GM12878 (cell line): ENCODE measurements around the gene KIFC1.

ENCODE experiments used
- PML ChIP-seq: IDR thresholded peaks from 2 replicates; pipeline ENCODE4 v1.6.1; 2012; ENCODE audit warnings: low read length, inconsistent platforms
- POLR2A ChIP-seq: IDR thresholded peaks from 2 replicates; pipeline ENCODE4 v1.6.1; 2011; ENCODE audit warnings: low read depth, mild to moderate bottlenecking, low read length
- SMC3 ChIP-seq: IDR thresholded peaks from 2 replicates; pipeline ENCODE4 v1.6.1; 2011; ENCODE audit warnings: low read length, improper control_type of control experiment, borderline replicate concordance
- YY1 ChIP-seq: IDR thresholded peaks from 2 replicates; pipeline ENCODE4 v1.6.1; 2011; ENCODE audit warnings: low read depth, mild to moderate bottlenecking, low read length
- TF ChIP-seq, protein P1 (sequence below), 3 experiments: IDR thresholded peaks in 2 of 3; conservative IDR thresholded peaks in 1 of 3; 2 replicates each; pipeline ENCODE4 v1.5.1; 2011; ENCODE audit warnings: low read depth in 3 of 3, low read length in 3 of 3, mild to moderate bottlenecking in 3 of 3, control low read depth in 2 of 3, moderate library complexity in 2 of 3, inconsistent platforms in 1 of 3, mixed read lengths in 1 of 3; ENCODE audit not compliant: control insufficient read depth in 2 of 3, insufficient read depth in 1 of 3; ENCODE audit errors: extremely low read depth in 1 of 3
- TF ChIP-seq, protein P2 (sequence below): fragments of 450-650 bp; IDR thresholded peaks from 2 replicates; pipeline ENCODE4 v1.6.1; 2016; ENCODE audit warnings: mild to moderate bottlenecking
- TF ChIP-seq, protein P3 (sequence below): IDR thresholded peaks from 2 replicates; pipeline ENCODE4 v1.6.1; 2012; ENCODE audit warnings: improper control_type of control experiment, low read depth, low read length; ENCODE audit not compliant: insufficient replicate concordance

DNA sequence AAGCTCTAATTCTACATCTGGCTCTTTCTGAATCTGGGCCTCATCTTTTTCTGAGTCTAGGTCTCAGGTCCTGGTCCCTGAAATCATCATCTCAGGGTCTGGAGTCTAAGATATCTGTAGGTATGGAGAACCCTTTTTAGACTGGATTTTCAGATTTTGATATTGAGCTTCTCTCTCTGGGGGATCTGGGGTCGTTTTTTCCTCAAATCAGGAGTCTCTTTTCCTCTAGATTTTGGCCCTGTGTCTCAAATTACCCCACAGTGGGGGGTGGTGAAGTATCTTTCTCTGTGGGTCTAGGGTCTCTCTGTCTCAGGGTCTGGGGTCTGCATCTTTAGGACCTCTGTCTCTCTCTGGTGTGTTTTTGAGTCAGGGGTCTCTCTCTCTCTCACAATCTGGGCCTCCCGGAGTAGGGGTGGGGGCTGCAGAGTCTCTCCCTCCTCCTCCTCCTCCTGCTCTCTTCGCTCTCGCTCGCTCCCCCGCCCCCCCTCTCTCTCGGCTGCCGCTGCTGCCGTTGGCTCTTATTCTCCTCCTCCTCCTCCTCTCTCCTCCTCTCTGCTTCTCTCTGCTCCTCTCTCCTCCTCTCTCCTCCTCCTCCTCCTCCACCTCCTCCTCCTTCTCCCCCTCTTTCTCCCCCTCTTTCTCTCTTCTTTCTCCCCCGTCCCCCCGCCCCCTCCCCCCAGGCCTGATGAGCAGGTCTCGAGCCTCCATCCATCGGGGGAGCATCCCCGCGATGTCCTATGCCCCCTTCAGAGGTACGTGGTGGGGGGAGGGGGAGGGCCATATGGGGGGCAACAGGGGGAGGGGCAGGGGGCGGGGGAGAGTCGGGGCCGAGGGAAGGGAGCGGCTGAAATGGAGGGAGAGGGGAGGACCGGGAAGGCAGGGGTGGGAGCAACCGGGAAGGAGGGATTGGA lies 28.2 kb downstream of the KIFC1 start, which contains the start of gene SYNGAP1:
- TF ChIP-seq, protein P1, sequence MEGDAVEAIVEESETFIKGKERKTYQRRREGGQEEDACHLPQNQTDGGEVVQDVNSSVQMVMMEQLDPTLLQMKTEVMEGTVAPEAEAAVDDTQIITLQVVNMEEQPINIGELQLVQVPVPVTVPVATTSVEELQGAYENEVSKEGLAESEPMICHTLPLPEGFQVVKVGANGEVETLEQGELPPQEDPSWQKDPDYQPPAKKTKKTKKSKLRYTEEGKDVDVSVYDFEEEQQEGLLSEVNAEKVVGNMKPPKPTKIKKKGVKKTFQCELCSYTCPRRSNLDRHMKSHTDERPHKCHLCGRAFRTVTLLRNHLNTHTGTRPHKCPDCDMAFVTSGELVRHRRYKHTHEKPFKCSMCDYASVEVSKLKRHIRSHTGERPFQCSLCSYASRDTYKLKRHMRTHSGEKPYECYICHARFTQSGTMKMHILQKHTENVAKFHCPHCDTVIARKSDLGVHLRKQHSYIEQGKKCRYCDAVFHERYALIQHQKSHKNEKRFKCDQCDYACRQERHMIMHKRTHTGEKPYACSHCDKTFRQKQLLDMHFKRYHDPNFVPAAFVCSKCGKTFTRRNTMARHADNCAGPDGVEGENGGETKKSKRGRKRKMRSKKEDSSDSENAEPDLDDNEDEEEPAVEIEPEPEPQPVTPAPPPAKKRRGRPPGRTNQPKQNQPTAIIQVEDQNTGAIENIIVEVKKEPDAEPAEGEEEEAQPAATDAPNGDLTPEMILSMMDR (IDR thresholded peaks at IDR 0.05 in 2 of 3, conservative IDR thresholded peaks at IDR 0.05 in 1 of 3; ENCODE audit: control insufficient read depth in 2 of 3, extremely low read depth in 1 of 3, insufficient read depth in 1 of 3, low read depth in 3 of 3, low read length in 3 of 3), result no peak
- TF ChIP-seq, protein P2, sequence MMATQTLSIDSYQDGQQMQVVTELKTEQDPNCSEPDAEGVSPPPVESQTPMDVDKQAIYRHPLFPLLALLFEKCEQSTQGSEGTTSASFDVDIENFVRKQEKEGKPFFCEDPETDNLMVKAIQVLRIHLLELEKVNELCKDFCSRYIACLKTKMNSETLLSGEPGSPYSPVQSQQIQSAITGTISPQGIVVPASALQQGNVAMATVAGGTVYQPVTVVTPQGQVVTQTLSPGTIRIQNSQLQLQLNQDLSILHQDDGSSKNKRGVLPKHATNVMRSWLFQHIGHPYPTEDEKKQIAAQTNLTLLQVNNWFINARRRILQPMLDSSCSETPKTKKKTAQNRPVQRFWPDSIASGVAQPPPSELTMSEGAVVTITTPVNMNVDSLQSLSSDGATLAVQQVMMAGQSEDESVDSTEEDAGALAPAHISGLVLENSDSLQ, result no peak
- TF ChIP-seq POLR2A (no peak), SMC3 (no peak), PML (no peak), YY1 (no peak)
- TF ChIP-seq, protein P3, sequence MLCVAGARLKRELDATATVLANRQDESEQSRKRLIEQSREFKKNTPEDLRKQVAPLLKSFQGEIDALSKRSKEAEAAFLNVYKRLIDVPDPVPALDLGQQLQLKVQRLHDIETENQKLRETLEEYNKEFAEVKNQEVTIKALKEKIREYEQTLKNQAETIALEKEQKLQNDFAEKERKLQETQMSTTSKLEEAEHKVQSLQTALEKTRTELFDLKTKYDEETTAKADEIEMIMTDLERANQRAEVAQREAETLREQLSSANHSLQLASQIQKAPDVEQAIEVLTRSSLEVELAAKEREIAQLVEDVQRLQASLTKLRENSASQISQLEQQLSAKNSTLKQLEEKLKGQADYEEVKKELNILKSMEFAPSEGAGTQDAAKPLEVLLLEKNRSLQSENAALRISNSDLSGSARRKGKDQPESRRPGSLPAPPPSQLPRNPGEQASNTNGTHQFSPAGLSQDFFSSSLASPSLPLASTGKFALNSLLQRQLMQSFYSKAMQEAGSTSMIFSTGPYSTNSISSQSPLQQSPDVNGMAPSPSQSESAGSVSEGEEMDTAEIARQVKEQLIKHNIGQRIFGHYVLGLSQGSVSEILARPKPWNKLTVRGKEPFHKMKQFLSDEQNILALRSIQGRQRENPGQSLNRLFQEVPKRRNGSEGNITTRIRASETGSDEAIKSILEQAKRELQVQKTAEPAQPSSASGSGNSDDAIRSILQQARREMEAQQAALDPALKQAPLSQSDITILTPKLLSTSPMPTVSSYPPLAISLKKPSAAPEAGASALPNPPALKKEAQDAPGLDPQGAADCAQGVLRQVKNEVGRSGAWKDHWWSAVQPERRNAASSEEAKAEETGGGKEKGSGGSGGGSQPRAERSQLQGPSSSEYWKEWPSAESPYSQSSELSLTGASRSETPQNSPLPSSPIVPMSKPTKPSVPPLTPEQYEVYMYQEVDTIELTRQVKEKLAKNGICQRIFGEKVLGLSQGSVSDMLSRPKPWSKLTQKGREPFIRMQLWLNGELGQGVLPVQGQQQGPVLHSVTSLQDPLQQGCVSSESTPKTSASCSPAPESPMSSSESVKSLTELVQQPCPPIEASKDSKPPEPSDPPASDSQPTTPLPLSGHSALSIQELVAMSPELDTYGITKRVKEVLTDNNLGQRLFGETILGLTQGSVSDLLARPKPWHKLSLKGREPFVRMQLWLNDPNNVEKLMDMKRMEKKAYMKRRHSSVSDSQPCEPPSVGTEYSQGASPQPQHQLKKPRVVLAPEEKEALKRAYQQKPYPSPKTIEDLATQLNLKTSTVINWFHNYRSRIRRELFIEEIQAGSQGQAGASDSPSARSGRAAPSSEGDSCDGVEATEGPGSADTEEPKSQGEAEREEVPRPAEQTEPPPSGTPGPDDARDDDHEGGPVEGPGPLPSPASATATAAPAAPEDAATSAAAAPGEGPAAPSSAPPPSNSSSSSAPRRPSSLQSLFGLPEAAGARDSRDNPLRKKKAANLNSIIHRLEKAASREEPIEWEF, result no peak
